H1 (cell line): ENCODE measurements around the gene RAB11FIP5.

Experiments
- CBX5 ChIP-seq: fragments of 300-800, 300-1000 bp; sonication (generic); IDR thresholded peaks from 2 replicates; pipeline ENCODE4 v1.7.1; 2016; ENCODE audit warnings: antibody characterized with exemption, low read length, low read depth
- CHD1 ChIP-seq: IDR thresholded peaks from 2 replicates; pipeline ENCODE4 v1.6.1; 2012; ENCODE audit warnings: low read depth, low read length, improper control_type of control experiment
- GABPA ChIP-seq: IDR thresholded peaks from 2 replicates; pipeline ENCODE4 v1.6.1; 2011; ENCODE audit warnings: mild to moderate bottlenecking, low read length, moderate library complexity, borderline replicate concordance; ENCODE audit not compliant: insufficient read depth
- HDAC2 ChIP-seq, 2 experiments: fragments of 300-600 bp in 1 of 2; sonication (generic) in 1 of 2; IDR thresholded peaks; 2 replicates each; pipeline ENCODE4 v1.6.1; 2011 to 2012; ENCODE audit warnings: low read depth in 2 of 2, low read length in 2 of 2, mild to moderate bottlenecking in 2 of 2, moderate library complexity in 2 of 2, borderline replicate concordance in 1 of 2, inconsistent platforms in 1 of 2
- RNF2 ChIP-seq: fragments of 200-900, 300-1000 bp; sonication (generic); IDR thresholded peaks from 2 replicates; pipeline ENCODE4 v1.7.1; 2016; ENCODE audit warnings: borderline replicate concordance, low read depth, mild to moderate bottlenecking, antibody characterized with exemption, low read length; ENCODE audit not compliant: poor library complexity, severe bottlenecking; ENCODE audit errors: missing control alignments
- TAF1 ChIP-seq: IDR thresholded peaks from 2 replicates; pipeline ENCODE4 v1.6.1; 2011; ENCODE audit warnings: mild to moderate bottlenecking, low read depth, low read length

DNA sequence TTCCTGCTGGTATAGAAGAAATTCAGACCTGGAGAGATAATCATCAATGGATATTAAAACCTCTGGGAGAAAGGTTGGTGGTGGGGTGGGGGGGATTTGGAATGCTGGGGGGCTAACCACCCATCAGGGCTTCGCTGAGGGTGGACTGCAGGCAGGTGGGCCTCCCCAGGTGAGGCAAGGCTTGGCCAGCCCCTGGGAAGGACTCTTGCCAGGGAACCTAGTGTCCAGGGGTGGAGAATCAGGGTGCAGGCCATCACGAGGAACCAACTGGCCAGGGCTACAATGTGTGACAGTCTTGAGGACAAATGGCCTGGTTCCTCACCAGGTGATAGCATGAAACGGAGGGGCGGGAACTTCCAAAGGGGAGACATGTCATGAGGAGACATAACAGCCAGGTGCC is 11.8 kb downstream of the RAB11FIP5 start:
- TF ChIP-seq HDAC2 (IDR thresholded peaks at IDR 0.05; ENCODE audit: borderline replicate concordance in 1 of 2, low read depth in 2 of 2, low read length in 2 of 2) (no peak), CBX5 (no peak), CHD1 (no peak), TAF1 (no peak), RNF2 (no peak), GABPA (no peak)
